Chondrocyte (in vitro differentiated cells): Measurements from ENCODE around the gene ARMH1. TPM values are rescaled to one million over a fixed set of nuclear protein-coding genes. Genes with fewer than 3 reads are reported as not detected.

Experiments used
- DNase-seq: peaks from one replicate; pipeline ENCODE4 v3.0.0; 2021; ENCODE audit warnings: mixed read lengths, low spot score
- H3K27ac Mint-ChIP-seq: one replicate; pipeline ENCODE4 v1.8.0; 2021; ENCODE audit warnings: mild to moderate bottlenecking, moderate library complexity, mixed read lengths; ENCODE audit not compliant: unreplicated experiment
- H3K27me3 Mint-ChIP-seq: 2 replicates; pipeline ENCODE4 v1.8.0; 2021; ENCODE audit warnings: low read depth, mixed read lengths
- H3K36me3 Mint-ChIP-seq: 2 replicates; pipeline ENCODE4 v1.8.0; 2021; ENCODE audit warnings: low read depth, mixed read lengths
- H3K4me1 Mint-ChIP-seq: 2 replicates; pipeline ENCODE4 v1.8.0; 2021; ENCODE audit warnings: low read depth, mild to moderate bottlenecking, mixed read lengths
- H3K4me3 Mint-ChIP-seq: one replicate; pipeline ENCODE4 v1.8.0; 2021; ENCODE audit warnings: mild to moderate bottlenecking, moderate library complexity, mixed read lengths; ENCODE audit not compliant: unreplicated experiment
- H3K9me3 Mint-ChIP-seq: 2 replicates; pipeline ENCODE4 v1.8.0; 2021; ENCODE audit warnings: low read depth, mixed read lengths
- CTCF ChIP-seq: fragments of 200-600 bp; sonication (generic); IDR thresholded peaks from 2 replicates; pipeline ENCODE4 v1.5.0; 2021; ENCODE audit warnings: antibody characterized with exemption, mild to moderate bottlenecking, moderate library complexity
- total RNA-seq: library from RNA; stranded (reverse); gene quantifications from 3 replicates; pipeline ENCODE4 v1.2.1, GENCODE V29; 2021

The ARMH1 gene
- total RNA-seq, 1 donor from 2014 or later: 1.3 TPM

- Mint-ChIP-seq H3K36me3 (no peaks in the 10 kb centered on the region), H3K27me3 (no peaks in the 10 kb centered on the region), H3K27ac (no peak overlapping the region), H3K4me1 (peaks cover 11% of the 10 kb centered on the region), H3K9me3 (no peaks in the 10 kb centered on the region), H3K4me3 (no peak overlapping the region)
- DNase-seq: peak; percentile 22
- TF ChIP-seq CTCF: no peak
Observed at GRCh38 chr1:44678626-44679025, 4.1 kb downstream of the ARMH1 start.

GRCh38 chr1:44679468-44679867, 5.0 kb downstream of the ARMH1 start:
- H3K4me3 Mint-ChIP-seq: no peak overlapping the region
- no peak overlapping the region for H3K27ac Mint-ChIP-seq
- DNase-seq: peak; percentile 5

GRCh38 chr1:44681905-44682882, 7.7 kb downstream of the ARMH1 start:
- H3K27ac Mint-ChIP-seq: no peak overlapping the region

More at GRCh38 chr1:44679468-44679867, 5.0 kb downstream of the ARMH1 start:
- no peak for TF ChIP-seq CTCF
- no peaks in the 10 kb centered on the region for H3K9me3 Mint-ChIP-seq
- H3K4me1 Mint-ChIP-seq: peaks cover 8% of the 10 kb centered on the region
- H3K27me3 Mint-ChIP-seq: no peaks in the 10 kb centered on the region
- no peaks in the 10 kb centered on the region for H3K36me3 Mint-ChIP-seq

GRCh38 chr1:44682883-44683265, 8.4 kb downstream of the ARMH1 start:
- H3K27me3 Mint-ChIP-seq: no peaks in the 10 kb centered on the region
- no peak overlapping the region for H3K27ac Mint-ChIP-seq
- H3K36me3 Mint-ChIP-seq: no peaks in the 10 kb centered on the region
- DNase-seq: no peak
- H3K9me3 Mint-ChIP-seq: no peaks in the 10 kb centered on the region
- no peak overlapping the region for H3K4me3 Mint-ChIP-seq
- H3K4me1 Mint-ChIP-seq: no peaks in the 10 kb centered on the region
- no peak for TF ChIP-seq CTCF

More at GRCh38 chr1:44681905-44682882, 7.7 kb downstream of the ARMH1 start:
- Mint-ChIP-seq H3K4me3 (no peak overlapping the region), H3K36me3 (no peaks in the 10 kb centered on the region), H3K9me3 (no peaks in the 10 kb centered on the region), H3K27me3 (no peaks in the 10 kb centered on the region), H3K4me1 (no peaks in the 10 kb centered on the region)
- peak; percentile 30 for DNase-seq
- TF ChIP-seq CTCF: no peak

GRCh38 chr1:44684525-44684924, 10.0 kb downstream of the ARMH1 start:
- no peak for TF ChIP-seq CTCF

More at GRCh38 chr1:44684525-44684924, 10.0 kb downstream of the ARMH1 start:
- H3K4me3 Mint-ChIP-seq: no peak overlapping the region
- H3K36me3 Mint-ChIP-seq: no peaks in the 10 kb centered on the region
- H3K9me3 Mint-ChIP-seq: no peaks in the 10 kb centered on the region
- H3K4me1 Mint-ChIP-seq: no peaks in the 10 kb centered on the region
- H3K27me3 Mint-ChIP-seq: no peaks in the 10 kb centered on the region
- H3K27ac Mint-ChIP-seq: no peak overlapping the region
- DNase-seq: peak; percentile 15
